ENCODE data around the gene SETD9. TPM values are rescaled to one million over a fixed set of nuclear protein-coding genes. Genes with fewer than 3 reads are reported as not detected.

Gene SETD9, protein sequence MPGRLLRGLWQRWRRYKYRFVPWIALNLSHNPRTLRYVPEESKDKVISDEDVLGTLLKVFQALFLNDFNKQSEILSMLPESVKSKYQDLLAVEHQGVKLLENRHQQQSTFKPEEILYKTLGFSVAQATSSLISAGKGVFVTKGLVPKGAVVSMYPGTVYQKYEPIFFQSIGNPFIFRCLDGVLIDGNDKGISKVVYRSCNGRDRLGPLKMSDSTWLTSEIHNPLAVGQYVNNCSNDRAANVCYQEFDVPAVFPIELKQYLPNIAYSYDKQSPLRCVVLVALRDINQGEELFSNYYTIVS
- 20.5 TPM for polyA plus RNA-seq (ENCODE audit: insufficient read length)
- long read RNA-seq, donor 1, transcript SETD9-201 (6 exons, 1,619 nt) = major isoform, 5 of 11 reads
- long read RNA-seq, donor 1, transcript SETD9-202 (5 exons, 1,009 nt) = major isoform, 5 of 11 reads
- long read RNA-seq, donor 1, partial matches to known transcripts = 0 of 11 reads
- long read RNA-seq, donor 1, other reads (novel, unspliced or antisense) = 0 of 11 reads
- long read RNA-seq, donor 2, transcript SETD9-201 (6 exons, 1,619 nt) = major isoform, 6 of 19 reads
- long read RNA-seq, donor 2, partial matches to known transcripts = 9 of 19 reads
- long read RNA-seq, donor 2, other reads (novel, unspliced or antisense) = 0 of 19 reads
- long read RNA-seq, donor 3, partial matches to known transcripts = 8 of 15 reads
- long read RNA-seq, donor 3, other reads (novel, unspliced or antisense) = 0 of 15 reads
- long read RNA-seq, donor 4, partial matches to known transcripts = 0 of 1 reads
- long read RNA-seq, donor 4, other reads (novel, unspliced or antisense) = 0 of 1 reads
- long read RNA-seq, donor 5, partial matches to known transcripts = 12 of 23 reads
- long read RNA-seq, donor 5, other reads (novel, unspliced or antisense) = 0 of 23 reads
- long read RNA-seq, donor 6, partial matches to known transcripts = 6 of 11 reads
- long read RNA-seq, donor 6, other reads (novel, unspliced or antisense) = 0 of 11 reads
- long read RNA-seq, donor 7, transcript SETD9-201 (6 exons, 1,619 nt) = major isoform, 7 of 23 reads
- long read RNA-seq, donor 7, partial matches to known transcripts = 7 of 23 reads
- long read RNA-seq, donor 7, other reads (novel, unspliced or antisense) = 0 of 23 reads
- long read RNA-seq, donor 8, partial matches to known transcripts = 5 of 9 reads
- long read RNA-seq, donor 8, other reads (novel, unspliced or antisense) = 0 of 9 reads

DNA sequence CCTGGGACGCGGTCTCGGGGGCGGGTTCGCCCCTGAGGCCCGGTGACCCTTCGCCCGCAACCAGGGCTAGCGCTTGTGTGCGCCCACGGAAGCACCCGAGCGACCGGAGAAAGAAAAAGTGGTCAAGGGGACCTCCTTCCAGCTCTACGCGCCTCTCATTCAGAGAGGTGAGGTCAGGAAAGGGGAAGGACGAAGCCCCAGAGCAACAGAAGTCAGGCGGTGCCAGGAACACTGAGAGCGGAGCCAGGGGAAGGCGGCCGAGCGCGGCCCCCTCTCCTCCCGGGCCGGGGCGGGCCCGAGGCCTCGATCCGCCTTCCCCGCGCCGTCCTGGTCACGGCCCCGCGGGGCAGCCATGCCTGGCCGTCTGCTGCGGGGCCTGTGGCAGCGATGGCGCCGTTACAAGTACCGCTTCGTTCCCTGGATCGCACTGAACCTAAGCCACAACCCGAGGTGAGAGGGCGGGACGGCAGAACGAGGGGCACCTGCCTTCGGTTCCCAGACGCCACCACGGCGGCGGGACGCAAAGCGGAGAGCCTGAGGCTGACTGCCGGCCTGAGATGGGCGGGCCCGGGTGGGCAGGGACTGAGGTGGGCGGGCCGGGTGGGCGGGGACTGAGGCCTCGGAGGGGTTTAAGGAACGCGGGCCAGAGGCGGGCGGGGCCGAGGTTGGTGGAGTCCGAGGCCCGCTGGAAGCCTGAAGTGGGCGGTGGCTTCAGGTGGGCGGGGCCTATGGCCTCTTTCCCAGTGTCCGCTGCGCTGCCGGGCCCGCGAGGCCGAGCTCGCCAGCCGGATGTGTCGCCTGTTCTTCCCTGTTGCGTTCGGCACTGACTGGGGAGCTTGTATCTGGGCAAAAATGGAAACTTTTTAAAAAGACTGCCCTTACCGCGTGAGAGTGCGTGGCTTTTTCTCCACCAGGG is at the start of gene SETD9:
Gene SETD9, plus strand, starts transcription at position 303 of the 916 bp plus-strand sequence. Its CDS starts 50 bp downstream, at position 353.
- DNase-seq = peak; percentile 98

DNA sequence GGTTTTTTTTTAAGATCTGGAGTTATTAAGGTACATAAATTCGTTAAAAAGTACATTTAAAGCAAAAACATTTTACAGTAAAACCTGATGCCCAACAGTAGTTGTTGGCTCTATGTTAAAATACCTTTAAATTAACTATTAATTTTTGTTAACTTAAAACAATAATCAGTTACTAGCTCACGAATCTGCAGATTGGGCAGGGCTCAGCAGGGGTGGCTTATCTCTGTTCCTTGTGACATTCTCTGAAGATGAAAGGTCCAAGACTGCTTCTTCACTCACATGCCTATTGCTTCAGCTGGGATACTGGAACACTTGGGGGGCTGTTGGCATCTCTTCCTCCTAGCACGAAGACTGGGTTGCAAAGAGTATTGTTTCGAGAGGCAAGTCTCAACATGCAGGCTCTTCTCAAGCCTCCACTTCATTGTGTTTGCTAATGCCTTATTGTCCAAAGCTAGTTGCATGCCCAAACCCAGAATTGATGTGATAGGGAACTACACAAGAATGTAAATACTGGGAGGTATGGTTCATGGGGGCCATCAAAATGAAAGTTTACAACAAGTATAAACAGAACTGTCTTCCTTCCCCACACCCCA is 47.4 kb upstream of the SETD9 start:
- no peak for DNase-seq

DNA sequence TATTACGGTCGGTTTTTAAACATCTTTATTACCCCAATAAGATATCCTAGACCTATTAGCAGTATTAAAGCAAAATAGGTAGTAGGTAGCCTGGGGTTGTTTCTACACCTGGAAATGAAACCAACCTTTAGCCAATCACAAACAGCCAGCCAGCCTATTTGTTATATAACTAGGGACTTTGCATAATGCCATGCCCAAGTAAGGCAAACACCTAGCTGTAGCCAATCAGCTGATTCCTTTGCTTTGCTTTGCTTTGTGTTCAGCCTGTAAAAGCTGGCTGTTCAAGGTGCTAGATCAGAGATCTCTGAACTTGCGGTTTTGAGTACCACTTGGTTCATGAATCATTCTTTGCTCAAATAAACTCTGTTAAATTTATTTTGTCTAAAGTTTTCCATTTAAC is 46.5 kb upstream of the SETD9 start:
- DNase-seq = no peak

DNA sequence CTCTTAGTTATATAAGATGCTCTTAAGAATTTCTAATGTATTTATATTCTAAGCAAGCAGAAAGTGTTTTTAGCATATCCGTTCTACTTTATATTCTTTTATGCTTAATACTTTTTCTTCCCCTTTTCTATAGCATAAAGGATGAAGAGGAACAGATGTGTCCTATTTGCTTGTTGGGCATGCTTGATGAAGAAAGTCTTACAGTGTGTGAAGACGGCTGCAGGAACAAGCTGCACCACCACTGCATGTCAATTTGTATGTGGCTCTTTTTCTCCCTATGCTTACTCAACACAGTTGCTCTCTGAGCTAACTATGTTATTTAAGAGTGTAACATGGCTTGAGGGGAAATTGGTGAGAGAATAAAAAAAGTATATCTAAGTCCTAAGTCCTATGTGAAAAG is 37.6 kb upstream of the SETD9 start:
- no peak for DNase-seq

DNA sequence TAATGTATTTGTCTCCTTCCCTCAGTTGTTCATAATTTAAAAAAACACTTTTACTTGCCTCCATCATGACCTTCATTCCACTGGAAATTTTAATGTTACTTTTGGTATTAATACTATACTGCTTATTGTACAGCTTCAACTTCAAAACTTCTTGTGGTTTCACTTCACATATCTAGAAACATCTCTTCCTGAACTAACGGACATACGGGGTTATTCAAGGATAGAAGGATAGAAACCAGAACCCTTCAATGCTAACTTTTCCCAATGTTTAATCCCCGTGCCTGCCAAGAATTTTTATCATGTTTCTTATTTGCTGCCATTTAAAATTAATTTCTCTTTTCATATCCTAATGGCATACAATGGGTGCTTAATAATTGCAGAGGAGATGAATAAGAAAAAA is 36.3 kb upstream of the SETD9 start:
- no peak for DNase-seq

DNA sequence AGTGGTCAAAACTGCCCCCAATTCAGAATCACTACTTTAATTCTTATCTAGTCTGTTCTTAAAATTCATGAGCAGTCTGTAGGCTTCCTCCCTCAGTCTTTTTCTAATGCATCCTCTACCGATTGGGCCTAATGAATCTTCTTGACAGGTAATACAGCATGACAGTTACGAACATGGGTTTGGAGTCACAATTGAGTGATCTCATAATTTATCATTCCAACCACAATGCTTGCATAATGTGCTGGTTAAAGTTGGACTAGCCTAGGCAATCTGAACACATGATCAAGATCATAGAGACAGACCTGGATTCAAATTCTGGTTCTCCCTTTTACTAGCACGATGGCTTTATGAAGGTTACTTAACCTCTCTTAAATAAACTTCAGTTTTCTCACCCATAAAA is 33.1 kb upstream of the SETD9 start:
- no peak for DNase-seq

DNA sequence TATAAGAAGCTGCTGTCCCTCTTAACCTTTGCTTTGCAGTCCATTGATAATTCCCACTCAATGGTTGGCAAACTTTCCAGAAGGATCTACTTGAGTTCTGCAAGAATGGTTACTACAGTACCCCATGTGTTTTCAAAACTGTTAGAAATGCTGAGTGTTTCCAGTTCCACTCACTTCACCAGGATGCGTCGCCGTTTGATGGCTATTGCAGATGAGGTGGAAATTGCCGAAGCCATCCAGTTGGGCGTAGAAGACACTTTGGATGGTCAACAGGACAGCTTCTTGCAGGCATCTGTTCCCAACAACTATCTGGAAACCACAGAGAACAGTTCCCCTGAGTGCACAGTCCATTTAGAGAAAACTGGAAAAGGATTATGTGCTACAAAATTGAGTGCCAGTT is 27.8 kb upstream of the SETD9 start:
- DNase-seq = no peak

DNA sequence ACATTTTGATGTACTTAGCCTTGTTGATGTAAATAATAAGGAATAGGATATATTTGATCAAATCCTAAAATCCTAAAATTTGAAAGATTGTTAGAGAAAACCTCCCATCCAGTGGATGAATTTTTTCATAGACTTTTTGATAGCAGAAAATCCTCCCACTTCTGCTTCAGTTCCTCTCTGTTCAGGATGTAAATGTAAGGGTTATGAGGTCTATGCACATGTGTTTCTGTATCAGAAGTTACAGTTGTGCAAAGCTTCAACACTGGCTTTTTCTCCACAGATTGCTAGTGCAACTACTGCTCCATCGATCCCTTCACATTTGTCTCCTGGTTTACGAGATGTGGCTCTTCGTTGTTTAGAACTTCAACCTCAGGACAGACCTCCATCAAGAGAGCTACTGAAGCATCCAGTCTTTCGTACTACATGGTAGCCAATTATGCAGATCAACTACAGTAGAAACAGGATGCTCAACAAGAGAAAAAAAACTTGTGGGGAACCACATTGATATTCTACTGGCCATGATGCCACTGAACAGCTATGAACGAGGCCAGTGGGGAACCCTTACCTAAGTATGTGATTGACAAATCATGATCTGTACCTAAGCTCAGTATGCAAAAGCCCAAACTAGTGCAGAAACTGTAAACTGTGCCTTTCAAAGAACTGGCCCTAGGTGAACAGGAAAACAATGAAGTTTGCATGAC is 16.0 kb upstream of the SETD9 start:
- no peak for DNase-seq

DNA sequence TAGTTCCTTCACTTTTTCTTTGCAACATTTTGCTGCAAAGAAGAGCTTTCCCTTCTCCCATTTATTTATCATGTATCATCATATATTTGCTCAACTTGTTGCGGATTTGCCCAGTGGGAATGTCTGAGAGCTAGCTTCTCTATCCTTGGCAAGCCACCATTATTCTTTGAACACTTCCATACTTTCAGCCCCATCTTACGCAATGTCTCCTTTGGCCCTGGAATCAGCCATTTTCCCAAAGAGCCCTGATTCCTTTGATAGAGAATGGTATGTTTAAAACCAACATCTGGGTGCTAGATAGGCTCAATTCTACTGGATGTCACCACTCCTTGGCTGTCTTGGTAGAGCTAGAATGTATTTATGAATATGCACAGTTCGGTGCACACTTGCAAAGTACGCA is 12.6 kb upstream of the SETD9 start:
- no peak for DNase-seq

DNA sequence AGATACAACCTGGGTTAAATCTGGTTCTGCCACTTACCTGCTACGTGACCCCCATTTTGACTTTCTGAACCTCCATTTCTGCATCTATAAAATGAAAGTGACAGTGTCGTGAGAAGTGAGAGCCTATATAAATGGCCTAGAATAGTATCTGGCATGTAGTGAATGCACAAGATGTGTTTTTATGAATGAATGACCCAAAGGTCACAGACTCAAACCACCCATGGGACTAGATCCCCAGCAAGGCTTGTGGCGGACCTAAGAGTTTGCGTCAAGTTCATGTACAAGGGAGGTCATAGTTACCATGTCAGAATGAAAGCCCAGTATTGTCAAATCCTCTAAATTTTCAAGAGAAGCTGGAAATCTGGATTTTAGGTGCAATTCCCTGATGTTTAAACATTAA is 11.2 kb upstream of the SETD9 start:
- DNase-seq = no peak

DNA sequence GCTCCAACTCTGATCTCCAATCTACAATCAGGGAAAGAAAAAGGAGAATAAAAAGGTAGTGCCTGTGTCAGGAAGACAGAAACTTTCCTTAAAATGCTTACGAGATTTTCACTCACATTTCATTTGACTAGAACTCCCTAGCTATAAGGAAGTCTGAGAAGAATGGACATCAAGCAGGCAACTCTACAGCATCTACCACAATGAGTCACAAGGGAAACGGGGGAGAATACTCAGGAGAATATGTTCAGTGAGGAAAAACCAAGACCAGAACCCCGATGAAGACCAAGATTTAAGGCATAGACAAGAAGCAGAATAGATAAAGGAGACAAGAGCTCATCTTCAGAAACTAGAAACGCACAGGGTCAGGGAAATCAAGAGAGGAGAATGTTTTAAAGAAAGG is 9.0 kb upstream of the SETD9 start:
- no peak for DNase-seq

DNA sequence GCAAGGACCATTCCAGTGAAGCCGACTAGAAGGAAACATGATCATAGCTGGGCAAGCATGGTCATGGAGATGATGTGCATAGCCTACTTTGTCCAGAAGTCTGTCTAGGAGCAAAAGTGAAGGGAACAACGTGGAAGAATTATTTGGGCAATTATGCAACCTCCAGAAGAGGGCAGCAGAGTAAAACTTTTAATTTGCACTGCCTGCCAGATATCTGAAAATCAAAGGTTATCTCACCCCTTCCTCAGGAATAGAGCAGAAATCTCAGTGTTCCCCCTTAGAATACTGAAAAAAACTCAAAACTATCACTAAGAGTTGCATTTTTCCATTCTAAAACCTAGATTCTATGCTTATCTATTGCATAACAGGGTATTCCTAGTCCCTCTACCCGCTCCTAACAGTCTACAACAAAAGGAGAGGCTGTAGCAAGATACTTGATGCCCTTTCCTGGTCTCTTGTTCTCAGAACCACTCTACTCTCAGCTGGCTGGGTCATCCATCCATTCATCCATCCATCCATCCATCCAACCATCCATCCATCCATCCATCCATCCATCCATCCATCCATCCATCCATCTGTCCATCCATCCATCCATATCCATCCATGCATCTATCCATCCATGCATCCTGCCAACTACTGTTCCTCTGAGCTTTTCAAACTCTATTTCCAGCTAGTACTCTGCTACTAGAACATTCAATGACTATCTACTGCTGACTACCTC is 8.4 kb upstream of the SETD9 start:
- DNase-seq = peak; percentile 45

DNA sequence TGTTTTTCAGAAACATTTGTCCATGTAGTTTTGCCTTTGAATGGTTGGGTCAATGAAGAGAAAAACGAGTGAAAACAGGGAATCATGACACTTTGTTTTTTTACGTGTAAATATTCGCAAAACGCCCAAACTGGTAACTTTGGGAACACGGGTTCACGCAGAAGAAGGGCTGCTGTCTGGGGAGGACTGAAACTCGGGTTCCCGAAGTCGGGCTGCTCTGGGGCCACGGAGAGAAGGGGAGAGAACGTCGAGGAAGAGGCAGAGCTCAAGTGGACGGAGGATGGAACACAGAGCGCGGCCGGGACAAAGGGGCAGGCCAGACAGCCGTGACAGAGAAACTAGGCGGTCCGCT is 478 bp upstream of the SETD9 start:
- DNase-seq = no peak

DNA sequence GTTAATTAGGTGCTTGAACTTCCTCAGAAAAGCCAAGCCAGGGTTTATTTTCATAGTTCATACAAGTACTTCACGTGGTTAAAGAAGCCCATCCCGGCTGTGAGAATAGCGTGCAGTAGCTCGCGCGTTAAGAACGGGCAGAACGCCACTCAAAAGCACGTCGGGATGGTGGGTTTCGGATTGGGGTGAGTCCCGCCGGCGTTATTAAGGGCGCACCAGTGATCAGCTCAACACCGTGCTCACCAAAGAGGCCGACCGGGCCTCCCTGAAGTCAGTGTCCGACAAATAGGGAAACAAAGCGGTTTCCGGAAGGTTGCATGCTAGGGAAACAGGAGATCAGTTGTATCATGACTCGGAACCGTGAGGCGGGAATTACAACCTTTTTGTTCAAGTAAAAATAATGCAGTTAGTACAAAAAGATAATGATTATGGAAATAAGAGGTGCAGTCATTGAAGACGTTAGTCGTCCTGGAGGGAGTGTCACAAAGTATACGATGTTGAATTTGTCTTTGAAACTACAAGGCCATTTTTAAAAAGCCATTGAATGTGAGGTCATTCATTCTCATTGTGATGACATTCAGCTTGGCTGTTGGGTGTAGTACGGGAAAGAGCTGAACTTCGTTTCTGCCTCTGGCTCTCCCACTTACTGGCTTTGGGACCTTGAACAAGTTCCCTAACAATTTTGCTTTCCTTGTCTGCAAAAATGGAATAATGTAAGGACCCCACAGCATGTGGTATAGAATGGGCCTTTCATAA is 992 bp downstream of the SETD9 start:
- DNase-seq = peak; percentile 41

DNA sequence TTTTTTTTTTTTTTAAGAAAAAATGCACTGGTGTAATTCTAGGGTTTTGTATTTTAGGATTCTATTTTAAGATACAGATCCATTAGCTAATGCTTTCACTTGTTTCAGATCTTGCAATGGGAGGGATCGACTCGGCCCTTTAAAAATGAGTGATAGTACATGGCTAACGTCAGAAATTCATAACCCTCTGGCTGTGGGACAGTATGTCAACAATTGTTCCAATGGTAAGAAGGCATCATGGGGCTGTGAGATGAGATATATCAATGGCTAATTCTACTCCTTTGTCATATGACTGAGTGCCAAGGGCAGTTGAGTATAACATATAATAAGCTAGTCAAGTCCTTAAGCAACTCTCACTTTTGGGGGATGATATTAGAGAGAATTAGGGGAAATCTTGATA is 4.4 kb downstream of the SETD9 start:
- no peak for DNase-seq

DNA sequence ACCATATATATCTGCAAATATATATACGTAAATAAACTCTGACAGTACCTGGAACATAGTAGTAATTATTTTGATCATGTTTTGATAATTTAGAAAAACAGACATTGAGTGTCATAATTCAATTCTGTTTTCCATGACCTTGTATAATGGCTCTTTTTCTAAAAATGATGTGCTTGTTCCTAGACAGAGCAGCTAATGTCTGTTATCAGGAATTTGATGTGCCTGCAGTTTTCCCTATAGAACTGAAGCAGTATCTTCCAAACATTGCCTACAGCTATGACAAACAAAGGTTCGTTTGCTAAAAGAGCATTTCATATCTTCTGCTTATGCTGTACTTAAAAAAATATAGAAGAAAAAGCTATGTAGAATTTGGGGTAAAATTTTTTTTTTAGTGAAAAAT is 5.3 kb downstream of the SETD9 start:
- DNase-seq = no peak

DNA sequence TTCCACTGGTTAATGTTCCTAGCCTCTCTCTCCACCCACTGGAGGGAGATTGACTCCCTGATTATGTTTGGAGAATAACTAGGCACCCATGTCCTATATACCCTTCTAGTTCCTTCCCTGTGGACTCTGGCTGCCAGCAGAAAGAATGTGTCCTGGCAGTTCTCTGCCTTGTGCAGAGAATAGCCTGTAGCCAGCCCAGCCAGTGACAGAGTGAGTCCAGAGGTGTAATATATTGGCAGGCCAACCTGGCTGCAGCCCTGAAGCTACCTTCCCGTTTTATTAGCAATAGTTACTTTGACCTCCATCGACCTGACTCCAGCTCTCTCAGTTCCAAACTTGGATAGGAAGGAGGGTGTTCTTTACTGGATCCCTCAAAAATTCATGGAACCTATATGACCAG is 8.1 kb downstream of the SETD9 start:
- DNase-seq = no peak

DNA sequence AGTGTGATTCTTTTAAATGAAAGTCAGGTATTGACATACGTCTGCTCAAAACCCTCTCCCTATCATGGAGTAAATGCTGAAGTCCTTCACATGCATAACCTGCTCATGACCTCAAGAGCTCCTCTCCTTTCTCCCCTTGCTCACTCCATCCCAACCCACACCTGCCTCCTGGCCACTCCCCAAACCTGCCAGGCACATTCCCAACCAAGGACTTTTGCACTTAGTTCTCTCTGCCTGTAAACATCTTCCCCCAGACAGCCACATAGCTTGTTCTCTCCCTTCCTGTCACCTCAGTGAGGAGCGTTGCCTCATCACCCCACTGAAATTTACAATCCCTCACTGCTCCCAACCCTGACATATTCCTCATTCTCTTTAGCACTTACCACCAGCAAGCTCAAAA is 8.7 kb downstream of the SETD9 start:
- no peak for DNase-seq

All from left kidney (tissue), 8 donors.